ENCODE results near the gene SLCO2B1.
A peak's percentile ranks its signal among the peaks of the same experiment; 100 is the strongest.

SLCO2B1 gene

DNA sequence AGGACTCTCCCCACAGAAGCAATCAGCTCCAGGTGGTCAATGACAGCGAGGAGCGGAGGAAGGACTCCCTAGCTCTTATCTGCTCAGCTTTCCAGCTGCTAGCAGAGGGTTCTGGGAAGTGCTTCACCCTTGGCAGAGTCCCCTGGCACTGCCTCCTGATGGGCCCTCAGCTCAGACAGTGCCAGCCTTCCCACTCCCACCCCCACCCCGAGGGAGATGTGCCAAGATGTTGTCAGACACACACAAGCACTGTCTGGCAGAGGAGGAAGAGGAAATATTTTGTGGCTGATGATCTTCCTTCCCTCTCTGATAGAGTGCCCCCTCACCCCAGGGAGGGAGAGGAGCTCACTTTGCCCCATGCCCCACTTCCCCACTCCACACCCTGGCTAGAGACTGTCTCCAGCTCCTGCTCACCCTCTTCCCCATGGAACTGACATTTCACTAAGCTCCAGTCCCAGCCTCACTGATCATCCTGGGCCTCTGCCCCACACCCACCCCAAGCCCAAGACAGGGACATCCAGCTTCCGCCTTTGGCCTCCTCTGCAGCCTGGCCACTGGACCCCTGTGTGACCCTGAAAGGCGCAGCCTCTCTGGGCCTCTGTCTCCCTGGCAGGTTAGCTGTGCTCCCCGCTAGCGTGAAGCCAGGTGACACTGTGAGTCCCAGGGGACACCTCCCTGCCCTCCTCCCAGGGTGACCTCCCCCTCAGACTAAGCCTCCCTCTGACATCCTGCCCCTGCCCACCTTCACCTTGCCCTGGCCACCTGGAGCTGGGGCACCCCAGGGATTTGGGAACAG lies 44.5 kb downstream of the SLCO2B1 start:
- DNase-seq: no peak

DNA sequence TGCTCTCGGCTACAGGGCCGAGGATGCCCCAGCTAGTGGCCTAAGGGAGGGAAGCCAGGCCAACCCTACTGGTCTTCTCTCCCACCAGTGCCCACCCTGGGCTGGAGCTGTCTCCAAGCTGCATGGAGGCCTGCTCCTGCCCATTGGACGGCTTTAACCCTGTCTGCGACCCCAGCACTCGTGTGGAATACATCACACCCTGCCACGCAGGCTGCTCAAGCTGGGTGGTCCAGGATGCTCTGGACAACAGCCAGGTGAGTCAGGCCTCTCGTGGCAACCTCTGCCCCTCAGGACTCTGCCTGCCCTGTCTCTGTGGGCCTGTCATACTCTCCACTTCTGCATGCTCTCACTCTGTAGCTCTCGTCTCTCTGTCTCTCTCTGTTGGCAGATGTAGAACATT lies 45.5 kb downstream of the SLCO2B1 start:
- DNase-seq: no peak

DNA sequence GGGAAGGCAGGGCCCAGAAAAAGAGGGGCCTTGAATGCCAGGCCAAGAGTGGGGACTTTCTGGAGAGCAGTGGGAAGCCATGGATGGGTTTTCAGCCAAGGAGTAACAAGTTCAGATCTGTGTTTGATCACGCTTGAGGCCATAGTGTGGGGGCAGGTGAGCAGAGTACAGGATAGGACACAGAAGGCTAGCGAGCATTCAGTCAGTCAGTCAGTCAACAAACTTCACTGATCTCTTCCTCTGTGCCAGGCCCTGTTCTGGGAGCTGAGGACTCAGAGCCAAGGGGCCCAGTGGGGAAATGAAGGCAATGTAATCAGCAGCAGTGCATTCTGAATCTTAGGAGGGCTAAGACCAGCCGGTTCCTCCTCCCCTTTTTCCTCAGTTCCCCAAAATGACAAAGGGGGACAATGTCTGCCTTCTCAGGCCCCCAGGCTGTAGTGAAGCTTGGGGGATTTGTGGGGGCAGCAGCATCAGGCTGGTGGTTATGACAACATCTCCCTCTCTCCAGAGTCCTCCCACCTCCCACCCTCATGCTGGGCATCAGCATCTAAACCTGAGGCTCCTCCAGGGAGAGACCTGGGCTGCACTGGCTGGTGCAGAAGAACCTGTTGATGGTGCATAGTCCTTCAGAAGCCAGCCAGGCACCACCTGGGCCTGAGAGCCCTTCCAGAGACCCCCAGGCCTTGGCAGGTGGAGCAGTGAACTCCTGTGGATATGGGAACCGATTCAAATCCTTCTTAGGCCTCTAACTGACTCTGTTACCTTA lies 46.8 kb downstream of the SLCO2B1 start:
- DNase-seq: no peak

DNA sequence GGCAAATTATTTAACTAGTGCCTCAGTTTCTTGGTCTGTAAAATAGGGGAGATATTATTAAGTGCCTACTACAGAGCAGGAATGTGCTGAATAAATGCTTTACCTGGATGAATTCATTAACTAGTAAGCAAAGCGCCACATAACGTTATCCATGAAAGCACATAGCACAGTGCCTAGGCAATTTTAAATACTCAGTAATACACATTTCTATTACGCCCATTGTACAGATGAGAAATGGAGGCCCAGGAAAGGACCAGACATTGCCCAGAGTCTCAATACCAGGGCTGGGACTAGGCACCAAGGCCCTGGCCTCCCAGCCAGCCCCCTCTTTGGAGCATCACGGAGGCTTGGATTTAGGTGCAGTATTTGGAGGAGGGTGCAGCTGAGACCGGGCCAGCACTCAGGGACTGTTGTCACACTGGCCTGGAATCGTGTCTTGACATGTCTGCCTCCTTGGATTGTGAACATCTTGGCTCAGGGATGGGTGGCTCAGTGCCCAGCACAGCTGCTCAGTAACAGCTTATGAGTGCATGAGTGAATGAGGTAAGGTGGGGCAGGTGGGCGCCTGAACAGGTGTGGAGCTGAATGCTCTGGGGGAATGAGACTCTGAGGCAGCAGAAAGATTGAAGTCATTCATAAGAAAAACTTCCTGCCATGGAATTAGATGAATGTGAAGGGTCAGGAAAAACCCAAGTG lies 47.5 kb downstream of the SLCO2B1 start:
- no peak for DNase-seq

DNA sequence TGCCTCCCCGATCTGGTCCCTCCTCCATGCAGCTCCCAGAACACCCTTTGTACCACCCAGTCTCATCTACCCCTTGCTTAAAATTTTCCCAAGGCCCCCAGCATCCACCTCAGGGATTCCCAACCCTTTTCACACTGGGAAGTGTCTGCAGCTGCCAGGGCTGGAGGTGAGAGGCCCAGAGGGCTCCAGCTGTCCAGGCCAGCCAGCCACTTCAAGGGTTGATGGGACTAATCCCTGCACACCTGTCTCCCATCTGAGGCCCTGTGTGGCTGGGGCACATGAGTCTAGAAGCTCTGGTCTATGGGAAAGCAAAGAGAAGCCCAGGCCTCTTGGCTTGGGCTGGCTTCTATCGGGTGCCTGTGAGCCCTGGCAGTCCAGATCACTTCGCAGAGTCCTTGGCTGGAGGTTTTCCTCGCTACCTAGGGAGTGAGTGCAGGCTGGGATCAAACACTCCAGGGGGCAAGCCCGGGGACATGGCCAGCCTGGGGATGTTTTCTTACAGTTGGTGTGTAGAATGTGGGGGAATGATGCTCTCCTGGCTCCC lies 48.6 kb downstream of the SLCO2B1 start:
- DNase-seq: no peak

DNA sequence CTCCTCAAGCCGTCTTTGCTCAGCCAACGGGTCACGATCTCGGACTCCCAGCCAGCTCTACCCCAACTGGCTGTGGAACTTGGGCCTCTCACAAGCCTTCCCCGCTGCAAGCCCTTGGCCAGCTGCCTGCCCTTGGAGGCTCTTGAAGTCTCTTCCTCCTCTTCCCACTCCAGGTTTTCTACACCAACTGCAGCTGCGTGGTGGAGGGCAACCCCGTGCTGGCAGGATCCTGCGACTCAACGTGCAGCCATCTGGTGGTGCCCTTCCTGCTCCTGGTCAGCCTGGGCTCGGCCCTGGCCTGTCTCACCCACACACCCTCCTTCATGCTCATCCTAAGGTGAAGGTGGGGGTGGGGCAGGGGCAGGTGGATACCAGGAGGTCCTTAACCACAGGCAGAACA lies 49.1 kb downstream of the SLCO2B1 start:
- DNase-seq: no peak

DNA sequence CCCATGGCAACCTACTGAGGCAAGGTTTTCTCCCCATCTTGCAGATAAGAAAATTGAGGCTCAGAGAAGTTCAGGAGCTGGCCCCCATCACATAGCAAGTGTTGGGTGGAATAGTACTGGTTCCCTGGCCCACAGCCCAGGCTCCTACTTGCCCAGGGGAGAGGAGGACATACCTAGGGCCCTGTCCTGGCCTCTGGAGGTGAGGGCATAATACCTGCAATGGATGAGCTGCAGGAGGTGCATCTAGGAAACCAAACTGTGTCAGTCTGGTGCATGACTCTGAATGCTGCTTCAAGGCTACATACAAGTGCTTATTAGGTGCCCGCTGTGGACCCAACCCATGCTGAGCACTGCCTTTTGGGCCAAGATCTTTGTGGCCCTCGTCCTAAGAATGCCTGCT lies 49.6 kb downstream of the SLCO2B1 start:
- no peak for DNase-seq

DNA sequence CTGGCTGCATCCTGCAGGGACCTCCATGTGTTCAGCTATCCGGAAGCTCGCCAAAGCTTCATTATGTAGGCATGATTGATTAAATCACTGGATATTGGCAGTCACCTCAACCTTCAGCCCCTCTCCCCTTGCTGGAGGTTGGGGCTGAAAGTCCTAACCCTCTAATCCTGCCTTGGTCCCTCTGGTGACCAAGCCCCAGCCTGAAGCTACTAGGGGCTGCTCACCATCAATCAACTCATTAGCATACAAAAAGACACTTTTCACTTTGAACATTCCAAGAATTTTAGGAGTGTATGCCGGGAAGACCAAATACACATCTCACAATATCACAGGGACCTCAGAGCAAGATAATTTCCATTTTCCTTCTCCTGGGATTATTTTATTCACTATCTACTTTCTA lies 50.9 kb downstream of the SLCO2B1 start:
- DNase-seq: no peak

DNA sequence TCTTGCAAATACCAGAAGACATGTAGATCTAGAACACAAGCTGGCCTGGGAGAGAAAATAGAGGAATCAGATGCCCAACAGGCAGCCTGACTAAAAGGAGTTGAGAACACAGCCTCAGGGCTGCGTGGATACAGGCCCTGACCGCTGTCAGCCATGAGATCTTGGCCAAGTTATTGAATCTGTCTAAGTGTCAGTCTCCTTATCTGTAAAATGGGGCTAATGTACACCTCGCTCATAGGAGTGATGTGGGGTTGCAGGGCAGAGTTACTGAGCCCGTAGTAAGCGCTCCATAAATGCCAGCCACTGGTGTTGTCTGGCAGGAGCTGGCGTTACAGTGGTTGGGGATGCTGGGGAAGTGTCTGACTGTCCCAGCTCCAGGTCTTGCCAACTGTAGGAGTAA lies 51.3 kb downstream of the SLCO2B1 start:
- no peak for DNase-seq

DNA sequence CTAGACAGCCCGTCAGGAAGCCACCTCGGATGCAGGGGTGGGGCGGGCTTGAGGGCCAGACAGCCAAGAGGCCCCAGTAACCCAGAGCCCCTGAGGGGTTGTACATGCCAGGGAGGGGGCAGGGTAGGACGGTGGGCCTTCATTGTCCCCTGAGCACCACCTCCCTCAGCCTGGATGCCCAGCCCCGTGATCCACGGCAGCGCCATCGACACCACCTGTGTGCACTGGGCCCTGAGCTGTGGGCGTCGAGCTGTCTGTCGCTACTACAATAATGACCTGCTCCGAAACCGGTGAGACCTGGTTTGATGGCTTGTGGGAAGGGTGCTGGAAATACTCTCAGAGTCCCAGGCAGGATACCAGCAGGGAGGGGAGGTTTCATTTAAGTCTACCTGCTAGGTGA lies 52.2 kb downstream of the SLCO2B1 start:
- DNase-seq: no peak

DNA sequence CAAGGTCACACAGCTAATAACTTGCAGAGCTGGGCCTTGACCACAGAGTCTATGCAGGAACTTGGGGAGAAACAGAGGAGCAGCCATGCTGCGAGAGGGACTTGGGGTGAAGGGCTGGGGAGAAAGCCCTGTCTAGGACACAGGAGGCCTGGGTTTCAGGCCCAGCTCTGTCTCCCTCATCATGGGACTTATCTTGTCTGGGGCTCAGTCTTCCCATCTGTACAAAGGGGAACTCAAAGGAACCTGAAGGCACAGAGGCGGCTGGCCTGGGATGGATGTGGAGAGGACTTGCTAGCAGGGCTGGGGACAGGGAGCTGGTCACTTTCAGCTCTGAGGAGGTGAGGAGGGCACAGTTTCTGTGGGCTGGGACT lies 52.7 kb downstream of the SLCO2B1 start:
- DNase-seq: no peak

DNA sequence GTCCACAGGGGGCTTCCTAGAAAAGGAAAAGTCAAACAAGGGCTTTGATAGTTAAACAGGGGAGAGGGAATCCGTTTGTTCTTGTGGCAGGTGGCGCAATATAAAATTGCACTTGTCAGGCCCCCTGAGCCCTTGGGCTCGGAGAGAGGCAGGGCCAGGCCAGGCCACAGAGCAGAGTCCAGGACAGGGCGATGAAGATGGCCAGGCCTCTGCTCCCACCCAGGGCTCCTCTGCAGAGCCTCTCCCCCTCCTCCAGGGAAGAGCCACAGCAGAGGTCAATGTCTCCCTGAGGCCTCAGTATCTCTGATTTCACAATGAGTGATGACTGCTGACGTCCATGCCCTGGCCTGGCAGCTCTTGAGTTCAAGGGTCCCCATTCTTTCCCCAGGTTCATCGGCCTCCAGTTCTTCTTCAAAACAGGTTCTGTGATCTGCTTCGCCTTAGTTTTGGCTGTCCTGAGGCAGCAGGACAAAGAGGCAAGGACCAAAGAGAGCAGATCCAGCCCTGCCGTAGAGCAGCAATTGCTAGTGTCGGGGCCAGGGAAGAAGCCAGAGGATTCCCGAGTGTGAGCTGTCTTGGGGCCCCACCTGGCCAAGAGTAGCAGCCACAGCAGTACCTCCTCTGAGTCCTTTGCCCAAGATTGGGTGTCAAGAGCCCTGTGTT lies 53.2 kb downstream of the SLCO2B1 start:
- DNase-seq: no peak

DNA sequence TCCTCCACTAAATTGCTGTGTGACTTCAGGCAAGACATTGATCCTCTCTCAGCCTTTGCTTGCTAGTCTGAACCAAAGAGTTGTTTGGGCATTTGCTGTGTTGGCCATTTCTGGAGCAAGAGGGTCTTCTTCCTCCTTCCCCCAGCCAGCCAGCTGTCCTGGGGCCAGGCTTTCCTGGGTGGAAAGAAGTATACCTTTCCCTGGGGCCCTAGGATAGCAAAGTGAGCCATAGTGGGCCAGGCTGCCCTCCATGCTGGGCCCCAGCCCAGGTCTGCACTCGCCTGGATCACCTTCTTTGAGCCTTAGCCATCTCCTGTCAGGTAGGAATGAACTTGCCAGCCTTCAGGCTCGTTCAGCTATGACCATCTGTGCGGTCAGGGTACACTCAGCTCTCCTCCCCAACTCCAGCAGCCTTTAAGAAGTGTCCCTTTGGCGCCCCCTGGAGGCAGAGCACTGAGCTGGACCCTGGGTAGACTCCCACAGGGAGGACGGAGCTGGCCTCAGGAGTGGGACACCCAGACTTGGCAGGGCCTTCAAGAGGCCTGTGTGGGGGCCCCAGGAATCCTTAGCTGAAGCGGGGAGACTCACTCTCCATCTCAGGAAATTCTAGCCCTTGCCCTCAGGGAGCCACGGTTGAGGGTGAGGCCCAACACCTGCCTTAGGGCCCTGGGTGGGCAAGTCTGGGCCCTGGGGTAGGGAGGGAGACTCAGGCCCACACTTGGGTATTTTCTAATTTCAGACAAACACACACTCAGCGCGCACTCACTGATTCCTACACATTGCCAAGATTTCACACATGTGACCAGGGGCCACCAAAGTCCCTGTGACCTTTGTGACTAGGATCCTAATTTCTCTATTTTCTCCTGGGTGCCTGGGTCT lies 54.0 kb downstream of the SLCO2B1 start:
- DNase-seq: peak; percentile 8 to 68 (median 58)

DNA sequence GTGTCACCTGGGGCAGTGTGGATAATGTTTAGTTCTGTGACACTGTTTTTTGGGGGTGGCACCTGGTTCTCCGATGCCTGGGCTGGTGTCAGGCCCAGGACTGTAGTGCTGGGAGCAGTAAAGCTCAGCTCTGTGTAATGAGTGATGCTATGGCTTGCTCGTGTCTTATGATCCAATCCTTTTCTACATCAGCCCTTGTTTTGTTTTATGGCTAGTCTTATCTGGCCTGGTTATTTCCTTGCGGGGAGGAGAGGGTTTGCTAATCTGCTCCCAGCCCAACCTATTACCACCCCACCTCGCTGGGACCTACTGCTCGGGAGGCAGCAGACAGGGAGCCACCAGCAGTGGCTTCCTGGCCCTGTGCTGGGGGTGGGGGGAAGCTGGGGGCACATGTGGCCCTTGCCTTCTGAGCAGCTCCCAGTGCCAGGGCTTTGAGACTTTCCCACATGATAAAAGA lies 54.7 kb downstream of the SLCO2B1 start:
- no peak for DNase-seq

DNA sequence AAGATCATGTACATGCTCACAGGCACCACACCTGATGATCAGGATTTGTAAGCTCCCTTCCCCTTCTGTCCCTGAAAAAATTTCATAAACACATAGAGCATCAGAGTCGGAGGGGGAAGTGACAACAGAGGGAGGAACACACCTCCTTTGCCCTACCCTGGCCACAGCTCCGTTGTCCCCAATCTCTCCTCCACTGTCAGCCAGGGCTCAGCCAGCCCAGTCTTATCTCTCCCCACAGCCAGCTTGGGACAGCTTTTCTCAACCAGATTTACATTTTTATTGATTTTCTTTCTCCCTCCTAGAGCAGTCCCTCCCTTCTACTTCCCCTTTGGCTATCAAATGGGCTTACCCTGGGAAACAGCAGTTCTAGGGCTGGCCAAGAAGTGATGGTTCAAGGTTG lies 57.5 kb downstream of the SLCO2B1 start:
- no peak for DNase-seq

DNA sequence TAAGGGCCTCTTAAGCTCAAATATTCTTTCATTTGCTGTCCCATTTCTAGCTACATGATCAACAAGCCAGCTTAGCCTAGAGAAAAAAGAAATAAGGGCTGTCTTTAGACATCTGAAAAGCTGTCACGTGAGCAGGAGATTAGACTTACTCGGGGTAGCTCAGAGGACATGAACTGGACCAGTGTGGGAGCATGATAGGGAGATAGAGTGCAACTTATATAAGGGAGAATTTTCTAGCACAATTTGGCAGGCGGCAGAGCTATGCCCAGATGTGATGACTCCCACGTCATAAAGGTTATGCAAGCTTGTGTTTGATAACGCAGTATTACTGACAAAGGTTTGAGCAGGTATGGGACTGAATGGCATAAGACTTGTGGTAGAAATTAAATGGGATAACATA lies 61.5 kb downstream of the SLCO2B1 start:
- no peak for DNase-seq

DNA sequence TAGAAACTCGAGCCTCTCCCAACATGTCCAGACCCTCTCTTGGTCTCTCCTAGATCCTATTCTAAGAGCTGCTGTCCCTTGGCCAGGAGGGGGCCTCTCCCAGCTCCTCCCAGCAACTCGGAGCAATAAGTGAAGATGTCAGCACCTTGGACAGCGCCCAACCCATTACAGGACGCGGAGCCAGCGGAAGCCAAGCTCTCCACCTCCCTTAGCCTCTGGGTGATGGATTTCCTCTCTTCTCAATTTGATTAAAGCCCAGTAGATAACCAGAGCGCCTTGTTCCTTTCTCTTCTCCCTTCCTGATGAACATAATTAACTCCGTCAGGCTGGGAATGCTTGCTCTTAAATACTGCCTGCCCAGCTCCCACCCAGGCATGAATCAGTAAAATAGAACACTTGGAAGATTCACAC lies 63.5 kb downstream of the SLCO2B1 start:
- DNase-seq: peak; percentile 38 to 77 (median 62)

DNA sequence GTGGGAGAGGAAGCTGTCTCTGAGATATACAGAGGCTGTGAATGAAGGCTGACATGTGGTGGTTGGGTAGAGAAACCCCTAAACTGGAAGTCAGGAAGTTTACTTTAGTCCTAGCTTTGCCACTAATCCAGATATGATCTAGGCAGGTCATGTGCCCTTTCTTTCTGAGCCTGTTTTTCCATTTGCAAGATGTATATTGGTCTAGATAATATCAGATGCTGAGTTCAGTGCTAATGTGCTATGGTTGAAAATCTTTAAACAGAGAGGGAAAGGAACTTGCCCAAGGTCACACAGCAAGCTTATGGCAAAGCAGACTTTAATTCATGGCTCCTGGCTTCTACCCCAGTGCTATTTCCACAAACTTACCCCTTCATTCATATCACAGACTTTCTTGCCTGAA lies 63.9 kb downstream of the SLCO2B1 start:
- no peak for DNase-seq

DNA sequence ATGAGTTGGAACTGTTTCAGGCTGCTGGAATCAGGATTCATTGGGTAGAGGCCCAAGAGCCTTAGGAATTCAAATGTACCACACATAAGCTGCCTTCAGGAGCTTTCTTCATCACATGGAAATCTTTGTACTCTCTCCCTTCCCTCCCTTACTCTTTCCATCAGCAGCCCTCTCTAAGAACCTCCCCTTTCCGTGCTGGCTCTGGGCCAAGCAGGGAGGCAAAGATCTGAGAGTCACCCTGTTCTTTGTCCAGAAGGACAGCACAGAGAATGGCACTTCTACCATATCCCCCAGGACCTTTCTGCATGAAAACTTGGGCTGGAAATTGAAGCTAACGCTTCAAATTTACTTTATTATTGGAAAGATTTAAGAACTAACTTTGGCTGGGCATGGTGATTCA lies 69.0 kb downstream of the SLCO2B1 start:
- DNase-seq: no peak

DNA sequence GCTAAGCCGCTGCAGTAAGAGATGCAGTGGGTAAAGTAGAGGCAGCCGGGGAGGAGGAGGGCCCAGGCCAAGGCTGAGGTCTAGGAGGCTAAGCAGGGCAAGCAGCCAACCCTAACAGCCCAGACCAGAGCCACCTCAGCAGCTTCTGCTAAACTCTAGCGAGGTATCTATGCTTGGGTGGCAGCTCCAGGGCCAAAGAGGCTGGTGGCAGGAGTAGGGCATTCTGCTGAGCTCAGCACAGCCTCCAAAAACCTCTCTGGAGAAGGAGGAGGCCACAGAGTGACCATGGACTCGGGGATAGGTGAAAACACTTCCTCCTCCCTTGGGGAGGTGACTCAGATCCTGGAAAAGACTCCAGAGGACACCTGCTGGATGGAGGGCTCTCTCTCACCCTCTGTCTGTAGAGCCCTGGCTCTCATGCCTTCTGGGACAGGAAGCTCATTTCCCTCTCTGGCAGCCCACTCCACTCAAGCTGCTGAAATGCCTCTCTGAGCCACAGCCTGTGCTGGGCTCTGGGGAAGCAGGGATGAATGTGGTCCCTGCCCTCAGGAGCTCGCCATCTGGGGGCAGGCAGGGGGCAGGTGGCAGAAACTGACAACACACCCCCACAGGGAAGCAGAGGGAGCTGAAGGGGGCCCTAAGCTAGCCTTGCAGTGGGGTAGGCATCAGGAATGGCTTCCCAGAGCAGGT lies 73.2 kb downstream of the SLCO2B1 start:
- DNase-seq: no peak

DNA sequence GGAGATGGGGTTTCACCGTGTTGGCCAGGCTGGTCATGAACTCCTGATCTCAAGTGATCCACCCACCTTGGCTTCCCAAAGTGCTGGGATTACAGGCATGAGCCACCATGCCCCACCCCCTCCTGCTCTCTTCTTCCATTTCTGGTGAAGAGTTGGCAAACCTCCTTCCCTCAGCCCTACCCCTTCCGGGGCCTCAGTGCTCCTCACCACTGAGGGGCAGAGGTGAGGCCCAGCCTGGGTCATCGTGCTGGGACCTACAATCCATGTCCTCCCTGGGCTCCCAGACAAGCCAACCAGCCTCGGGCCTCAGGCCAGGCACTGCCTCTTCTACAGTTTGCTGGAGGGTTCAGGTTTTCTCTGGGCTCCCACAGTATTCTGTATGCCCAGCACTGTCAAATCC lies 74.9 kb downstream of the SLCO2B1 start:
- DNase-seq: no peak

Measured in stimulated activated naive CD4-positive, alpha-beta T cell (primary cell).